GM23248 (cell line): ENCODE data around the gene HAGH.

Experiments
- EZH2 ChIP-seq: fragments of 200-600 bp; sonication (generic); IDR thresholded peaks from 2 replicates; pipeline ENCODE4 v1.6.1; 2018; ENCODE audit warnings: antibody characterized with exemption, mild to moderate bottlenecking; ENCODE audit not compliant: insufficient read depth, poor library complexity, severe bottlenecking
- EZH2phosphoT487 ChIP-seq: fragments of 200-600 bp; sonication (generic); IDR thresholded peaks from 2 replicates; pipeline ENCODE4 v1.6.1; 2018; ENCODE audit warnings: antibody characterized with exemption, moderate library complexity, mild to moderate bottlenecking, low read depth; ENCODE audit not compliant: insufficient read depth

DNA sequence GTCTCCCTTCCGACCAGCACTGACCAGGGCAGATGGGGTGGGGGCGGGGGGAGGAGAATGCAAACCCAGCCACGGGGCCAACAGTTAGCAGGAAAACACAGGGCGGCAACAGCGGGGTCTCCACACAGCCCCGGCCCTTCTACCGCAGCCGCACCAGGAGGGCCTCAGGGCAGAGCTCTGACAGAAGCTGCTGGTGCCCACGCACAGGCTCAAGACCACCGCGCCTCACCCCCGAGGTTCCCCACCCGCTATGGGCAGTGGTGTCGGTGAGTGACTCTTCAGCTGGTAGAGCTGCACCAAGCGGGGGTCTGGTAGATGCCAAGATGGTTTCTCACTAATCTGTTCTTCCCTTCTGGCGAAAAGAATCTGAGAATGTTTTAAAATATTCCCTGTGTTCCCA, 16.1 kb downstream of the HAGH start:
- TF ChIP-seq EZH2 (no peak), EZH2phosphoT487 (no peak)
